HG03039 (cell line): ENCODE data around the gene GNAZ.

Experiments
- ATAC-seq: cut with Tn5 transposase; IDR thresholded peaks from one replicate; pipeline ENCODE4 v1.9.1; 2021; ENCODE audit warnings: mild to moderate bottlenecking, moderate library complexity; ENCODE audit not compliant: unreplicated experiment

GNAZ gene

DNA sequence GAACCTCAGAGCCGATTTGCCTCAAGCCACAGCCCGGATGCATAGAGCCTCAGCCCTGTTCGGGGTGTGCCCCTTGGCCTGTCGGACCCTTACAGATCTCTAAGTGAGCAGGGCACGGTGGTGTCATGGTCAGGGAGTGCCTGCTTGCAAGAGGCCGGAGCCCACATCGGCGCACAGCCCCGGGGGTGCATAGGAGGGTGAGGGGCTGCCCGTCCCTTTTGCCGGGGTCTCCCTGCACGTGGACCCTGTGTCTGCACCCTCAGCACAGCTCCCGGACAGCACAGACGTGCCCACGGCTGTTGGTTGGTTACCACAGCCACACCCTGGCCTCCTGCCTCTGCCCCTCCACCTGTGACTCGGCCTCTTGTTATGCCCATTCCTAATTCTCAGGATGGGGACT, 81.5 kb downstream of the GNAZ start:
- ATAC-seq: no peak

- ATAC-seq: no peak
These were observed 82.2 kb downstream of the GNAZ start for GRCh38 chr22:23152238-23153114.

DNA sequence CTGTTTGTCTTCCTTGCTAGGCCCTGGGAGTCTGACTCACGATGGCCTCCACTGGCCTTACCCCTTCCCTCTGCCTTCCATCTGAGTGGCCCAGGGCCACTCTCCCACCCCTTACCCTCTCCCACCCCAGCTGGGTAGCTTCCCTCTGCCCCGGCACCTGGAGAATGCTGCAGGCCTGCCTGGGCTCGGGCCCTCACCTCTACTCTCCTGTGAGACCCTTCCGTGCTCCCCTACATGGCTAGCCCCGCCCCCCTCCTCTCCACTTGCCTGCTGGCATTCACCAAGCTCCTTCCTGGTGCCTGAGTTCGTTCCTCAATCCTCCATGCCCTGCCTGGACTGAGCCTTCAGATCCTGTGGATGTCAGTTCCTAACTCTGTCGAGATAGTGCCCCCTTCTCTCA, 83.7 kb downstream of the GNAZ start:
- ATAC-seq: no peak

DNA sequence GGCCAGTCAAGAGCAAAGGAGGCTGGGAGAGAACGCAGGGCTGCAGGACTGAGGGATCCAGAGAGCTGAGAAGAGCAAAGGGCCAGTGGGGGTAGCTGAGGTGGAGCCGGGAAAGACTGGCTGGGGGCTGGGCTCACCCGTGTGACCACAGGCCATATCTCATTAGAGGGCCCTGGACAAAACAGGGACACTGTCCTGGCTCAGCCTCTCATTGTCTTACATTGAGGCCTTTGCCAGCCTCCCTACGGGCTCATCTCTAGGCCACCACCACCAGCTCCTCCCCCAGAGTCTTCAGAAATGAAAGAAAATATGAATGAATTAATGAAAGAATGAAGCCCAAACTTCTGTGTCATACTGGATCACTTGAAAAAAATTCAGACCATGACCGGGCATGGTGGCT, 84.1 kb downstream of the GNAZ start:
- ATAC-seq: no peak

DNA sequence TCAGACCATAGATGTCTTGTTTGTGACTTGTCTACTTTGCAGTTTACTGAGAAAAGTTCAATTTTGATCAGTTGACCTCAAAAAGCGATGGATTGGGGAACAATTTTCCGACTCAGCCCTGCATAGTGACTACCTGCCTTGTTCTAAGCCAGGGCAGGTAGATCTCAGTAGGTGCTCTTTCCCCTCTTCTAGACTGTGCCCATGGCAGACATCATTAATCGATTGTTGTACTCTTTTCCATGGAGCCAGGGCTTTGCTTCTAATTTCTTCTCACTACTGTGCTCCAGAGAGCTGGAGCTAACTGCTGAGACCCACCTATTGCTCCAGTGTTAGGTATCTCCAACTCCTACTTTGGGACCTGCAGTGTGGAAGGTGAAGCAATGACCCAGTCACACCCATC, 84.8 kb downstream of the GNAZ start:
- ATAC-seq: no peak

- ATAC-seq: no peak
These were observed 85.5 kb downstream of the GNAZ start for GRCh38 chr22:23155831-23156230.

DNA sequence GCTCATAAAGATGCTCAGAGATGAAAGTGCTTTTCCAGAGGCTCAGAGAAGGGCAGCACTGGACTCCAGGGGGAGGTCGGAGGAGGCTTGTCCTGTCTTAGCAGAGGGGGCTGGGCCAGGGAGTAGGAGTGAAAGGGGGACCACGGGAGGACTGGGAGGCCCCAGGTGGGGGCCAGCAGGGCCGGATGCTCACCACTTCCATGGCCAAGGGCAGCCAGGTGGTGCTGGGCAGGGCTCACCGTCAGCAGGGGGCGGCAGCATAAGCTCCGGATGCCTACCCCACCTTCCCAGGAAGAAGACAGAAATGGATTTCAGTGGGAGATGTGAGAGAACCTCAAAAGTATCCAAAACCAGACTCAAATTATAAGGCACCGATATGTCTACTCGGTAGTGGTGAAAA, 86.0 kb downstream of the GNAZ start:
- ATAC-seq: no peak

DNA sequence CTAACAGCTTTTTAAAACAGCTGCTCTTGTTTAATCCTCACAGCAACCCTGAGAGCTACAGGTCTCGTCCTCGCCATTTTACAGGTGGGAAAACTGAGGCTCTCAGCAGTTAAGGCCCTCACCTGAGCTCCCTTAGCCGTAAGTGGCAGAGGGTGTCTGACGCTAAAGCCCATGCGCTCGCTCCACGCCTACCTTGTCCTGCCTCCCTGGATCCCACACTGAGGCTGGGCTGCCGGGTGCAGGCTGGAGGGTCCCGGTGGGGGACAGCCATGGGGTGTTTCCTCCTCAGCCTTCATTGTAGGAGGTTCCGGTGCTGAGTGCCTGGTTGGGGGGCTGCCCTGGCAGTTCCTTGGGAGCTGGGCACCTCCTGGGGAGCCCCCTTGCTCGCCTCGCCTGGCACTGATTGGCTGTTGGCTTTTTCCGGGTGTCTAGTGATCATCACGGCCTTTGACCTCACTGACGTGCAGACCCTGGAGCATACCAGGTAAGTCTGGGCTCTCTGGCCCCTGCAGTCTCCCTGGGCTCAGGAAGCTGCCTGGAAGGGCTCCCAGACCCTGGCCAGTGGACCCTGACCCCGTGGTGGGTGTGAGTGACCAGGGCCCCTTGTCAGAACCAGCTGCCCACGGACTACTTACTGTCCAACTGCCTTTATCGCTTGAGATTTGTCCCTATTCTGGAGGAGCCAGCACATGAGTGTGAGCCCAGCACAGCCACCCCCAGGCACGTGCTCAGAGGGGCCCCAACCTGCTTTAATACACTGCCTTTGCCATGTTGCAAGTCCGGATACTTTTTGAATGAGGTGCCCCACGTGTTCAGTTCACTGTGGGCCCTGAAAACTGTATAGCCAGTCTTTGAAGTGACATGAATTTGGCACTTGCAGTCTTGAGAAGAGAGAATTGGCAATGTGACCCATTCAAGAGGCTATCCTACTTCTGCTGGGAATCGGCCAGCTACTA, 87.5 kb downstream of the GNAZ start:
- no peak for ATAC-seq

DNA sequence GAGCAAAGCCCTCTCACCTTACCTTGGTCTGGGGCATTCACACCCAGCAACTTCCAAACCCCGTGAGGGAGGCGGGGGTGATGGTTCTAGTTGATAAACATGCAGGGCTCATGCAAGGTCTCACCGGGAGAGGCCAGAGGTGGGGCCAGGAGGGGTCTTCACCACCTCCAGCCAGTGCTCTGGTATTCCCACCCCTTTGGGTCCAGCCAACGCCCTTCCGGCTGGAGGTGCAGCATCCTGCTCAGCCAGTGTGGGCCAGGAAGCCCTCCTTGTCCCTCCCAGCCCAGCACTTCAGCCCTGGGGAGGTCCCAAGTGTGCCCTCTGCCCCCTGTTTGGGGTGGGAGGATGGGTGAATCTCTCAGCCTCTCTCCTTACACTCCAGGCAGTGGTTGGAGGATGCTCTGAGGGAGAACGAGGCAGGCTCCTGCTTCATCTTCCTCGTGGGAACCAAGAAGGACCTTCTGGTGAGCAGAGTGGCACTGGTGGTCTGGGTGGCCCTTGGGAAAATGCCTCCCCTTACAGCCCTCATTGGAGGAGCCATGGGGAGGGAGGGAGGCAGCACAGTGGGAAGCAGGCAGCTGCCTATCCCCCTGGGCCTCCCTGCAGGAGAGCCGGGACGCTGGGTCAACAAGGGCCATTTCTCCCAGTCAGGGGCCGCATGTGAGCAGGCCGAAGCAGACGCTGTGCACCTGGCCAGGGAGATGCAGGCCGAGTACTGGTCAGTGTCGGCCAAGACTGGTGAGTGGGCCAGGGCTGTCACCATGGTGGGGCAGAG, 88.4 kb downstream of the GNAZ start:
- ATAC-seq: no peak

GRCh38 chr22:23159291-23159630, 88.9 kb downstream of the GNAZ start:
- ATAC-seq: no peak

DNA sequence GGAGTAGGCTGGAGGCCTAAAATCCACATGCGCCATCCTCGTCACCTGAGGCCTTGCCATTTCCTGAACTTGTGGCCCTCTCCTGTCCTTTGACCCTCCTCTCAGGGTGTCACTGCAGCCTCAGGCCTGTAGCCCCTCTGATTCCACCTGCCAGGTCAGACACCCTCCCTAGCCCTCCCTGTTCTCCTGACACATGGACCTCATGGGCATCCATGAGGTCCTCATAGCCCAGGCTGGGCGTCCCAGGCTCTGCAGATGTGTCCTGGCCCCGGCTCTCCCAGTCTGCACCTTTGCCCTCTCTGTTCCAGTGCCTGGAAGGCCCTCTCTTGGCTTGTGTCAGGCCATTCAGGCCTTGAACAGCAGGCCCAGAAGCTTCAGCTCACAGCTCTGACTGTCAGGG, 90.7 kb downstream of the GNAZ start:
- no peak for ATAC-seq

GRCh38 chr22:23161574-23161973, 91.3 kb downstream of the GNAZ start:
- ATAC-seq: no peak

- no peak for ATAC-seq
These were observed 93.3 kb downstream of the GNAZ start for GRCh38 chr22:23163665-23164064.

DNA sequence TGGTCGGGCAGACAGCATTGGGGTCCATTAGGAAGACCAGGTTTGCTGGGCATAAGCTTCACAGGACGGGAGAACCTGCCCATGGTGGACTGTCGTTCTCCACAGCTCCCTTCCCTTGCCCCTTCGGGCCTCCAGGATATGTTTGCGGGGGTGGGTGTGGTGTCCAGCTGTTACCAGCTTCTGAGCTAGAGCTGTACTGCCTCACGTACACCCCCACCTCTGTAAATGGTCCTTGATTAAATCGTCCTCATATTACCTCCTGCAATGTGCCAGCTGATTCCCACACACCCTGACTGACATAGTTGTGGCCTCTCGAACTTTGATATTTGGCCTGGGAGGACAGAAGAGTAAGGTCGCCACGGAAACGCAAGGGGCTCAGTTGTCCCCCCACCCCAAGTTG, 93.8 kb downstream of the GNAZ start:
- ATAC-seq: no peak

- no peak for ATAC-seq
These were observed 95.9 kb downstream of the GNAZ start for GRCh38 chr22:23166042-23166831.

DNA sequence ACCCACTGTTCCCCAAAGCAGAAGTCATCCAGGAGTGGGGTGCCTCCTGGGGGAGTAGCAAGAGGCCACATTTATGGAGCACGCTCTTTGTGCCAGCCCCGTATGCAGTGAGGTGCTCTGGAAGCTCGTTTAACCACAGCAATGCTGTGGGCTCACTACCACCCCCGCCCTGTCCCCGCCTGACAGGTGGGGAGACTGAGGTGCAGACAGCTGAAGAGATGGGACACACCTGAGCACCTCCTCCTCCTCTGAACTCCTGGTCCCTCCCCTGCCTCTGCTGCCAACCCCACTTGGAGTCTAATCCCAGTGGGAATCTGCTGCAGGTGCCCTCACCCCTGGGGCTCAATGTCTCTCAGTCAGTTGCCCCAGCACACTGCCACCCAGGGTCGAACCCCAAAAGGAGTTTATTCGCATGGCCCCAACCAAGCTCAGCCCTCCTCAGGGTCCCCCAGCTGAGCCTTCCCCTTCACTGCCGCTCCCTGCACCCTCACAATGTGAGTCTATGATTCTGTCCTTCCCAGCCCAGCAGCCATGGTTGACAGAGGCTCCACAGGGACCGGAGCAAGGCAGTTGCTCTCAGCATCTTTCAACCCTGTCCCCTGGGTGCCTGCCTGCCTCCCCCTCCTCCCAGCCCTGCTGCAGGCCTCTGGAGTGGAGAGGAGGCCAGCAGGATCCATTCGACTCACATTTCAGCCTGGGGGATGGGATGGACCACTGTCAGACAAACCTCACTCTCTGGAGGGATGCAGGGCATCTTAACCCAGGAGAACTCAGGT, 96.7 kb downstream of the GNAZ start:
- no peak for ATAC-seq

DNA sequence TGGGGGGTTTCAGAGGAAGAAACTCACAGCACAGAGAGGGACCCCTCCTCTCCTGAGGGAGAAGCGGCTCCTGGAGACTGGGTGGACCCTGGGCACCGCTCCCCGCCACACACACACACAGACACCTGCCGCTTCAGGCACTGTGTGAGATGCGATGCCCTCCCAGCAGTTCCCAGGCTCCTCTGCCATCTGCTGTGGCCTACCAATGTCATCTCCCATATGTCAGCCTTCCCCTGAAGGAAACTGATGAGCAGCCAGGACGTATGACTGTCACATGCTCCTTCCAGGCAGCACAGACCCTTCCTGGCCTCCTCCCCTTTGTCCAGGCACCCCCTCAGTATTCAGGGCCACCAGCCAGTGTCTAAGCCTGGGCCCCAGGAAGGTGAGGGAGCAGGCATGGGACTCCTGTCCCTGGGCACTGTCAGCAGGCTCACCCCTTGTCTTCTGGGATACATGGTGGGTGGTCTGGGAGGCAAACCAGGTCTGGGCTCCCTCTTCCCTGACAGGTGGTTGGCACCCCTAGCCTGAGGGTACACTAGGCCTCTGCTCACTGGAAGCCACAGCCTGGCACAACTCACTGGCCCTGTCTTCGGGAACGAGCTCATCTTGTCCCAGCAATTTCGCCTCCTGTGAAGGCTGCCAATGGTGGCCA, 98.2 kb downstream of the GNAZ start:
- ATAC-seq: no peak

- no peak for ATAC-seq
These were observed 98.7 kb downstream of the GNAZ start for GRCh38 chr22:23169043-23169406.
